Ishikawa (cell line): ENCODE measurements around the gene SUMO4.

Experiments
- CEBPB ChIP-seq: IDR thresholded peaks from 2 replicates; pipeline ENCODE4 v1.6.1; 2012
- EGR1 ChIP-seq: IDR thresholded peaks from 2 replicates; pipeline ENCODE4 v1.6.1; 2012
- EP300 ChIP-seq: IDR thresholded peaks from 2 replicates; pipeline ENCODE4 v1.6.1; 2012; ENCODE audit warnings: borderline replicate concordance
- FOXM1 ChIP-seq: IDR thresholded peaks from 2 replicates; pipeline ENCODE4 v1.6.1; 2012; ENCODE audit warnings: low read depth, borderline replicate concordance
- MAX ChIP-seq: IDR thresholded peaks from 2 replicates; pipeline ENCODE4 v1.6.1; 2012
- NFIC ChIP-seq: IDR thresholded peaks from 2 replicates; pipeline ENCODE4 v1.6.1; 2012
- RAD21 ChIP-seq: IDR thresholded peaks from 2 replicates; pipeline ENCODE4 v1.6.1; 2012; ENCODE audit warnings: low read depth
- REST ChIP-seq: IDR thresholded peaks from 2 replicates; pipeline ENCODE4 v1.6.1; 2012; ENCODE audit warnings: low read depth, mild to moderate bottlenecking
- TAF1 ChIP-seq: IDR thresholded peaks from 2 replicates; pipeline ENCODE4 v1.6.1; 2012; ENCODE audit warnings: low read depth, mild to moderate bottlenecking
- TCF12 ChIP-seq: IDR thresholded peaks from 2 replicates; pipeline ENCODE4 v1.6.1; 2012; ENCODE audit warnings: low read depth
- YY1 ChIP-seq: IDR thresholded peaks from 2 replicates; pipeline ENCODE4 v1.6.1; 2012; ENCODE audit warnings: low read depth
- ZBTB7A ChIP-seq: IDR thresholded peaks from 2 replicates; pipeline ENCODE4 v1.6.1; 2012; ENCODE audit warnings: low read depth

- no peak for TF ChIP-seq NFIC
- no peak for TF ChIP-seq YY1
- TF ChIP-seq ZBTB7A: no peak
- TF ChIP-seq RAD21: no peak
- no peak for TF ChIP-seq MAX
- TF ChIP-seq EP300: no peak
- no peak for TF ChIP-seq CEBPB
- TF ChIP-seq REST: no peak
- TF ChIP-seq TCF12: no peak
- TF ChIP-seq FOXM1: no peak
- no peak for TF ChIP-seq EGR1
- TF ChIP-seq TAF1: no peak
These were observed 10.4 kb upstream of the SUMO4 start for GRCh38 chr6:149389509-149390297.
